GM12891 (cell line): ENCODE results near the gene ADAMTSL1.

Experiments used
- DNase-seq: peaks from one replicate; pipeline ENCODE4 v3.0.0; 2011; ENCODE audit warnings: low spot score; ENCODE audit not compliant: insufficient read length
- FAIRE-seq: peaks from 2 replicates; lab custom pipeline; 2011; peaks lifted over from hg19 to GRCh38; lab: Jason Lieb, UNC
- PAX5 ChIP-seq: IDR thresholded peaks from 2 replicates; pipeline ENCODE4 v1.6.1; 2011; ENCODE audit warnings: low read length, moderate library complexity, mild to moderate bottlenecking; ENCODE audit not compliant: insufficient read depth, severe bottlenecking
- POLR2A ChIP-seq: IDR thresholded peaks from 2 replicates; pipeline ENCODE4 v1.6.1; 2011; ENCODE audit warnings: low read depth, low read length, control low read depth
- POLR2AphosphoS5 ChIP-seq: IDR thresholded peaks from 2 replicates; pipeline ENCODE4 v1.6.1; 2011; ENCODE audit warnings: low read depth, low read length, control low read depth
- POU2F2 ChIP-seq: IDR thresholded peaks from 2 replicates; pipeline ENCODE4 v1.6.1; 2011; ENCODE audit warnings: low read depth, mild to moderate bottlenecking, control low read depth, low read length, moderate library complexity
- SPI1 ChIP-seq: IDR thresholded peaks from 2 replicates; pipeline ENCODE4 v1.6.1; 2011; ENCODE audit warnings: low read depth, low read length, control low read depth
- TAF1 ChIP-seq: IDR thresholded peaks from 2 replicates; pipeline ENCODE4 v1.6.1; 2011; ENCODE audit warnings: low read depth, low read length, control low read depth

ADAMTSL1 gene

GRCh38 chr9:18906656-18907395 is 432.9 kb downstream of the ADAMTSL1 start:
- FAIRE-seq (no peak), DNase-seq (no peak)
- TF ChIP-seq SPI1 (no peak), POU2F2 (no peak), POLR2A (no peak)

- FAIRE-seq (no peak), DNase-seq (no peak)
- no peak for TF ChIP-seq POU2F2
- TF ChIP-seq SPI1 = no peak
- TF ChIP-seq POLR2AphosphoS5 = no peak
- TF ChIP-seq POLR2A = no peak
- TF ChIP-seq PAX5 = no peak
- TF ChIP-seq TAF1 = no peak
Observed at GRCh38 chr9:18907927-18908625, 434.1 kb downstream of the ADAMTSL1 start.

GRCh38 chr9:18909140-18910018 is 435.4 kb downstream of the ADAMTSL1 start:
- DNase-seq = no peak
- FAIRE-seq = no peak
- TF ChIP-seq SPI1 = no peak
- TF ChIP-seq POU2F2 = no peak
- no peak for TF ChIP-seq TAF1
- no peak for TF ChIP-seq POLR2A
- TF ChIP-seq PAX5 = no peak
- no peak for TF ChIP-seq POLR2AphosphoS5

DNA sequence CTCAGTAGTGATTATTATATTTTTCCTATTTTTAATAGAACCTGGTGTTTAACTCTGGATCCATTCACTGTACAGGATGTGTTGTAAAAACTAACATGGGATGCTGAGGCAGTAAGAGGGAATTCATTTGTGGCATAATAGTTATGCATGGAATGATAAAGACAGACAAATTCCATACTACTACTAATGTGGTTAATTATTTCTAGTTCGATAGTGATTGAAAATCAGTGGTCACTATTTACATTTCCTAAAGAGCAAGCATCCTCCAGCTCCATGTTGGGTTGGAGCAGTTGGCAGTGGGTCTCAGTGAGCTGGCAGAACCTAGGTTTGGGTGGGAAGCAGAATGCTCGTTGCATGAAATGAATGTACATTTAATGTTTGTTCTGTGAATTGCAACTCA is 436.5 kb downstream of the ADAMTSL1 start:
- TF ChIP-seq POU2F2 = no peak
- TF ChIP-seq POLR2AphosphoS5 = no peak
- no peak for TF ChIP-seq SPI1
- no peak for TF ChIP-seq POLR2A
- TF ChIP-seq TAF1 = no peak
- TF ChIP-seq PAX5 = no peak
- DNase-seq (no peak), FAIRE-seq (no peak)

GRCh38 chr9:18910916-18911315 is 437.0 kb downstream of the ADAMTSL1 start:
- no peak for TF ChIP-seq TAF1
- TF ChIP-seq POU2F2 = no peak
- no peak for TF ChIP-seq POLR2AphosphoS5
- no peak for TF ChIP-seq PAX5
- no peak for TF ChIP-seq POLR2A
- no peak for TF ChIP-seq SPI1
- FAIRE-seq (no peak), DNase-seq (no peak)

GRCh38 chr9:18911714-18912342 is 437.9 kb downstream of the ADAMTSL1 start:
- TF ChIP-seq PAX5 = no peak
- TF ChIP-seq POLR2A = no peak
- no peak for TF ChIP-seq TAF1
- TF ChIP-seq POLR2AphosphoS5 = no peak
- TF ChIP-seq SPI1 = no peak
- TF ChIP-seq POU2F2 = no peak
- FAIRE-seq = no peak
- no peak for DNase-seq

GRCh38 chr9:18920141-18921084 is 446.5 kb downstream of the ADAMTSL1 start:
- TF ChIP-seq POU2F2 (no peak), POLR2AphosphoS5 (no peak), SPI1 (no peak), POLR2A (no peak)

More at GRCh38 chr9:18920141-18921084, 446.5 kb downstream of the ADAMTSL1 start:
- FAIRE-seq (no peak), DNase-seq (no peak)
